GM19467 (cell line): ENCODE data around the gene TP73.
"Not testable (repeated sequence)": the region's sequence is repeated elsewhere in the genome, so short reads cannot be mapped to it uniquely, and the experiment has no call there.

ENCODE experiments used
- ATAC-seq: cut with Tn5 transposase; IDR thresholded peaks from one replicate; pipeline ENCODE4 v1.9.1; 2021; ENCODE audit warnings: mild to moderate bottlenecking, moderate library complexity; ENCODE audit not compliant: unreplicated experiment

The TP73 gene

DNA sequence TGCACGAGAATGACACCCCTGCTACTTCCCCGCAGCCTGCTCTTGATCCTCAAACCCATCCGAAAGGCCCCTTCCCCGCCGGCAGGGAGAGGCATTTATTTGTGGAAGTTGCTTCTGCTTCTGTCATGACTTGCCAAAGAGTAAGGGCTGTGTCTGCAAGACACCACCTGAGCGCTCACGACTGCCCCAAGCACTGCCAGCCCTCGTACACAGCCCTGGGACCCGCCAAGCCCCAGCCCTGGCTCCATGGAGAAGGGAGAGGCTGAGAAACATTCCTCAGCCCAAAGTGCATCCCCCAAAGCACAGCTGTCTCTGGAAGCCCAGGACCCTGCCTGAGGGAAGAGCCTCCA is 33.8 kb upstream of the TP73 start:
- no peak for ATAC-seq

DNA sequence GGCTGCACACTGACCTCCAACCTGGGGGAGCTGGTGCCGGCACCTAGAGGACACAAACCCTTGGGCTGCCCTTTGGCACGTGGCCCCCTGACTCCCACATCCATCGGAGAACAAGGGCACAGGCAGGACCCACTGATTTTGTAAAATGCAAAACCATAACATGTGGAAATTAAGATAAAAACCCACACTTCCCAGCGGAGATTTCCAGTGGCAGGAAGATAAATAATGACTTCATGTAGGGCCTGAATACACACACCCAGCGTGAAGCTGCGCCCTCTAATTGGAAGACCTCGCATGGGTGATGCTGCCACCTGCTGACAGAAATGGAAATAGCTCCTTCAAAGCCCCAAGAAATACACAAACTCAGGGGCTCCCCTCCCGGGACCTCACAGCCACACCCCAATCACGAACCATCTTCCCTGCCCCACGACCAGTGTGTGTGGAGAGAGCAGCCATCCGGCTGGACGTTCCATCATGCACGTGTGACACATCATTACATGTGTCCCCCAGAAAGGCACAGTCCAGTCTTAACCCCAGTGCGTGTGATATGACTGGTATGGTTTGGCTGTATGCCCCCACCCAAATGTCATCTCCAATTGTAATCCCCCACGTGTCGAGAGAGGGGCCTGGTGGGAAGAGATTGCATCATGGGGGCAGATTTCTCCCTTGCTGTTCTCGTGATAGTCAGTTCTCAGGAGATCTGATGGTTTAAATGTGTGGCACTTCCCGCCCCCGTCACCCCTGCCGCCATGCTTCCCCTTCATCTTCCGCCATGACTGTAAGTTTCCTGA is 33.2 kb upstream of the TP73 start:
- no peak for ATAC-seq

DNA sequence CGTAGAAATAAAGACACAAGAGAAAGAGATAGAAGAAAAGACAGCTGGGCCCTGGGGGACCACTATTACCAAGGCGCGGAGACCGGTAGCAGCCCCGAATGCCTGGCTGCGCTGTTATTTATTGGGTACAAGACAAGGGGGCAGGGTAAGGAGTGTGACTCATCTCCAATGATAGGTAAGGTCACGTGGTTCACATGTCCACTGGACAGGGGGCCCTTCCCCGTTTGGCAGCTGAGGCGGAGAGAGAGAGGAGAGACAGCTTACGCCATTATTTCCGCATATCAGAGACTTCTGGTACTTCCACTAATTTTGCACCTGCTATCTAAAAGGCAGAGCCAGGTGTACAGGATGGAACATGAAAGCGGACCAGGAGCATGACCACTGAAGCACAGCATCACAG is 31.6 kb upstream of the TP73 start:
- no peak for ATAC-seq

- not testable (repeated sequence) for ATAC-seq
Measured at GRCh38 chr1:3621151-3621671, 31.1 kb upstream of the TP73 start.

- ATAC-seq: not testable (repeated sequence)
Measured at GRCh38 chr1:3622102-3622501, 30.2 kb upstream of the TP73 start.

- ATAC-seq: no peak
Measured at GRCh38 chr1:3623441-3624199, 28.7 kb upstream of the TP73 start.

DNA sequence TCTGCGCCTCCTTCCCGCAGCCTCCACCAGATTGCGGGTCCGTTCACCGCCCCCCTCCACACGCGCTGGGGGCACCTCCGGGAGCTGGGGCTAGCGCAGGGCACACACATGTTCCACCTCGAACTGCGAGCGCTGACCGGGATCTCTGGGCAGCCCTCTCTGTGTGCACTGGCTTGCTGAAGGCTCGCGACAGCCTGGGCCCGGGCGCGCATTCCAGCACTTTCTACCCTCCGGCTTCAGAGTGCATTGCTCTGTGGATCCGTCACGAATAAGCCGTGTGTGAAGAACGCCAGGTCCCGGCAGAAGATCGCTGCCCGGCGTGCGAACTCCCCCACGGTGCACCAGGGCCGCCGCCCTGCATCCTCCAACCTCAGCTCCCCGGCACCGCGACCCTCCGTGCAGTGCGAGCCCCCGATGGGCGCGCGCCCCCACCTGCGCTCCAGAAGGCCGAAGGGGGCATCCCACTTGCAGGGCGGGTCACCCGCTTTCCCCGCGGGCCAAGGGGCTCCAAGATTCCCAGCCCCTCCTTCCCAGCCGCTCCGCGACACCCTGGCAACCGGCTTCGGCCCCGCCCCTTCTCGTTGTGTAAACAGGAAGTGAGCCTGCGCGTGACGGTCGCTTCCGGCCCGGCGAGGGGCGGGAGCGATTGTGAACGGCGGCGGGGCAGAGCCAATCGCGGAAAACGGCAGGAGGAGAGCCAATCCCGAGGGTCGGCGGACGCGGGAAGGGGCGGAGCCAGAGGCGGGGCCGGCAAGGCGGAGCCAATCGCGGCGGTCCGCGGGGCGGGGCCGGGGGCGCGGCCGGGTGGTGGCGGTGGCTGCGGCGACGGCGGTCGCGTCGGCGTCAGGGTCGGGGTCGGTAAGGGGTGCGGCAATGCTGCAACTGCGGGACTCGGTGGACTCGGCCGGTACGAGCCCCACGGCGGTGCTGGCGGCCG is 27.8 kb upstream of the TP73 start, which contains the start of gene TPRG1L:
Gene TPRG1L, plus strand, starts transcription at position 816 of the 937 bp plus-strand sequence. Its CDS starts 58 bp downstream, at position 874.
- peak; percentile 94 for ATAC-seq

DNA sequence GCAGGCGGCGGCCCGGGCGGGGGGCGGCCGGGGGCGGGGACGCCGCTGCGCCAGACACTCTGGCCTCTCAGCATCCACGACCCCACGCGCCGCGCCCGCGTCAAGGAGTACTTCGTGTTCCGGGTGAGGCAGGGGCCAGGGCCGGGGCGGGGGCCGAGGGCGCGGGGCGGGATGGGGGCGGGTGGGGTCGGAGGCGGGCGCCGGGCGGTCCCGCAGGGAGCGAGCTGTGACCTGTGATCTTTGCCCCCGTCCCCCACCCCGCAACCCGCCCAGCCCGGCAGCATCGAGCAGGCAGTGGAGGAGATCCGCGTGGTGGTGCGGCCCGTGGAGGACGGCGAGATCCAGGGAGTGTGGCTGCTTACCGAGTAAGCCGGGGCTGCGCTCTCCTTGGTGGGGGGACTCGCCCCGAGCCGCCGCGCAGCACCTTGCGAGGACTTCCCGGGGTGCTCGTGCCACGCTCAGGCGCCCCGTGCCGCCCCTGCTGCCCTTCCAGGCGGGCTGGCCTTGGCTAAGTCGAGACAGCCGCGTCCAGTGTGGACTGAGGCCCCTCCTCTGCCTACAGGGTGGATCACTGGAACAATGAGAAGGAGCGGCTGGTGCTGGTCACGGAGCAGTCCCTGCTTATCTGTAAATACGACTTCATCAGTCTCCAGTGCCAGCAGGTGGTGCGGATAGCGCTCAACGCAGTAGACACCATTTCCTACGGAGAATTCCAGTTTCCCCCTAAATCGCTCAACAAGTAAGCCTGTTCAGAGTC is 27.0 kb upstream of the TP73 start:
- peak; percentile 9 for ATAC-seq

- ATAC-seq: no peak
Measured at GRCh38 chr1:3626025-3626424, 26.3 kb upstream of the TP73 start.

GRCh38 chr1:3627515-3628253 is 24.6 kb upstream of the TP73 start:
- no peak for ATAC-seq

- ATAC-seq: no peak
Measured at GRCh38 chr1:3628445-3628844, 23.9 kb upstream of the TP73 start.

GRCh38 chr1:3629561-3630160 is 22.7 kb upstream of the TP73 start:
- ATAC-seq: no peak

- no peak for ATAC-seq
Measured at GRCh38 chr1:3630161-3630611, 22.1 kb upstream of the TP73 start.

- ATAC-seq: no peak
Measured at GRCh38 chr1:3630914-3631313, 21.4 kb upstream of the TP73 start.

DNA sequence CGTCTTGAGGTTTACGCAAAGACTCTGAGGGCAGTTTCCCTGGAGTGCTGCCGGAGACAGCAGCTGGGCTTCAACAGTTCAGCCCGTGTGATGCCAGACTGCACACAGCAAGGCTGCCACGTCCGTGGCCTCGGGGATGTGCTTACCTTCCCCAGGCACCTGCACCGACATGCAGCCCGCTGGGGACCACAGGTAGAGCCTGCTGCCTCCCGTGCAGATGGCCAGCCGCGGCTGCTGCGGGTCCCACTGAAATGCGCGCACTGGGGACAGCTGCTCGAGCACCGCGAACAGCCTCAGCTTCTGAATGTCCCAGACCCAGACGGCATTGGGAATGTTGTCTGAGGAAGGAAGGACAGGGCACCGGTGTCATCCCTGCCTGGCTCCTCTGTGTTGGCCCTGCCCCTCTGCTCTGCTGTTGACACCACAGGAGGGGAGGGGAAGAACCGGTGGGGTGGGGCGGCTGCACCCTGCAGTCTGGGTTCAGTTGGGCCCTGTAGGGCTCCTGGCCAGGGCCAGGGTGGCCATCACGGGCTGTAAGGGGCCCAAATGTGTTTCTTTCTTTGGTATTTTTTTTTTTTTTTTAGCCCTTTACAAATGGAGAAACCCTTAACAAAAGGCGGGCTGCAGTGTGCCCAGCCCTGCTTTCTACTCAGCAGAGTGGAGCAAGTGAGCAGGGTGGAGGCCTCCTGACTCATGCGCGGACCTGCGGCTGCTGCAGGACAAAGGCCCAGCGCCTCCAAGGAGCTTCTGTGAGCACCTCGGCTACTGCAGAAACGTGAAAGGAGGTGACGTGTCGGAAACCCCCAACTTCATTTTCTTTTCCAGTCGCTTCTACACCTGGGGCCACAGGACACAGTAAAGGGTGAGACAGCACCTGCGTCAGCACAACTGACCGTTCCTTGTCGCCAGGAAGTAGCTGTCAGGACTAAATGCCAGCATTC is 20.7 kb upstream of the TP73 start:
- ATAC-seq: no peak

- ATAC-seq: no peak
Measured at GRCh38 chr1:3632298-3632697, 20.0 kb upstream of the TP73 start.

GRCh38 chr1:3632716-3633343 is 19.5 kb upstream of the TP73 start:
- no peak for ATAC-seq
